ENCODE measurements around the gene GPRIN1.
"Not testable (repeated sequence)": the region's sequence is repeated elsewhere in the genome, so short reads cannot be mapped to it uniquely, and the experiment has no call there.

Gene GPRIN1

GRCh38 chr5:176597417-176598389, 12.3 kb downstream of the GPRIN1 start:
- no peak for DNase-seq (ENCODE audit: low spot score)

GRCh38 chr5:176596689-176597416, 13.1 kb downstream of the GPRIN1 start:
- no peak for DNase-seq (ENCODE audit: low spot score)

- DNase-seq (ENCODE audit: low spot score): no peak
Measured at GRCh38 chr5:176596069-176596644, 13.8 kb downstream of the GPRIN1 start.

GRCh38 chr5:176595386-176595943, 14.5 kb downstream of the GPRIN1 start:
- DNase-seq (ENCODE audit: low spot score): no peak

- DNase-seq (ENCODE audit: low spot score): no peak
Measured at GRCh38 chr5:176594554-176594953, 15.4 kb downstream of the GPRIN1 start.

- no peak for DNase-seq (ENCODE audit: low spot score)
Measured at GRCh38 chr5:176593273-176593869, 16.6 kb downstream of the GPRIN1 start.

- DNase-seq (ENCODE audit: low spot score): no peak
Measured at GRCh38 chr5:176592573-176592972, 17.4 kb downstream of the GPRIN1 start.

- not testable (repeated sequence) for DNase-seq (ENCODE audit: low spot score)
Measured at GRCh38 chr5:176591667-176592066, 18.3 kb downstream of the GPRIN1 start.

- DNase-seq (ENCODE audit: low spot score): no peak
Measured at GRCh38 chr5:176590035-176590717, 19.8 kb downstream of the GPRIN1 start.

GRCh38 chr5:176589039-176589769, 20.8 kb downstream of the GPRIN1 start:
- DNase-seq (ENCODE audit: low spot score): no peak

- DNase-seq (ENCODE audit: low spot score): no peak
Measured at GRCh38 chr5:176588297-176588696, 21.7 kb downstream of the GPRIN1 start.

GRCh38 chr5:176587398-176587797, 22.6 kb downstream of the GPRIN1 start:
- no peak for DNase-seq (ENCODE audit: low spot score)

GRCh38 chr5:176583076-176583475, 26.9 kb downstream of the GPRIN1 start:
- DNase-seq (ENCODE audit: low spot score): no peak

GRCh38 chr5:176581361-176581760, 28.6 kb downstream of the GPRIN1 start:
- DNase-seq (ENCODE audit: low spot score): no peak

GRCh38 chr5:176579323-176579722, 30.6 kb downstream of the GPRIN1 start:
- DNase-seq (ENCODE audit: low spot score): no peak

GRCh38 chr5:176578391-176578808, 31.6 kb downstream of the GPRIN1 start:
- DNase-seq (ENCODE audit: low spot score): no peak

GRCh38 chr5:176577312-176578176, 32.4 kb downstream of the GPRIN1 start:
- no peak for DNase-seq (ENCODE audit: low spot score)

- no peak for DNase-seq (ENCODE audit: low spot score)
Measured at GRCh38 chr5:176575488-176576422, 34.2 kb downstream of the GPRIN1 start.

- no peak for DNase-seq (ENCODE audit: low spot score)
Measured at GRCh38 chr5:176575066-176575465, 34.9 kb downstream of the GPRIN1 start.

All from COLO829 (cell line).